RWPE1 (cell line): Measurements from ENCODE around the gene SSX4B.
"Not testable (repeated sequence)": the region's sequence is repeated elsewhere in the genome, so short reads cannot be mapped to it uniquely, and the experiment has no call there.

Experiments used
- CTCF ChIA-PET: fragments of 350-600 bp; sonication (Branson Sonifier 250); formaldehyde crosslinking; extraction: SDS; loops from one replicate; lab custom pipeline; 2021; lab: Yijun Ruan, JAX
- POLR2A ChIA-PET: fragments of 400-600 bp; formaldehyde crosslinking; extraction: SDS; loops from one replicate; lab custom pipeline; 2020; ENCODE audit warnings: antibody characterized with exemption; ENCODE audit not compliant: low non-redundant PET; lab: Yijun Ruan, JAX
- DNase-seq: peaks from one replicate; pipeline ENCODE4 v3.0.0; 2012; ENCODE audit warnings: low spot score
- H3K27ac ChIP-seq: fragments of 450-650 bp; 2 replicates; pipeline ENCODE4 v1.5.1; 2017
- CTCF ChIP-seq: fragments of 450-650 bp; conservative IDR thresholded peaks from 2 replicates; pipeline ENCODE4 v1.5.1; 2017; ENCODE audit warnings: low read depth, mild to moderate bottlenecking

SSX4B gene

DNA sequence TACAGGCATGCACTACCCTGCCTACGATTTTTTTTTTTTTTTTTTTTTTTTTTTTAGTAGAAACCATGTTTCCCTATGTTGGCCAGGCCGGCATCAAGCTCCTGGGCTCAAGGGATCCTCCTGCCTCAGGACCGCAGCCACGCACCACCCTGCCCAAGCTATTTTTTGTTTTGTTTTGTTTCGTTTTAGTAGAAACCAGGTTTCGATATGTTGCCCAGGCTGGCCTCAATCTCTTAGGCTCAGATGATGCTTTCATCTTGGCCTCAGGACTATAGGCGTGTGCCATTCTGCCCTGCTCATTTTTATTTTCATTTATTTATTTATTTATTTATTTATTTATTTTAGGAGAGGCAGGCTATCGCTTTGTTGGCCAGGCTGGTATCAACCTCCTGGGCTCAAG is 54.1 kb downstream of the SSX4B start:
- DNase-seq: no peak
- ChIA-PET CTCF (no interaction called here), POLR2A (no interaction called here)
- no peak overlapping the region for H3K27ac ChIP-seq
- TF ChIP-seq CTCF: no peak

DNA sequence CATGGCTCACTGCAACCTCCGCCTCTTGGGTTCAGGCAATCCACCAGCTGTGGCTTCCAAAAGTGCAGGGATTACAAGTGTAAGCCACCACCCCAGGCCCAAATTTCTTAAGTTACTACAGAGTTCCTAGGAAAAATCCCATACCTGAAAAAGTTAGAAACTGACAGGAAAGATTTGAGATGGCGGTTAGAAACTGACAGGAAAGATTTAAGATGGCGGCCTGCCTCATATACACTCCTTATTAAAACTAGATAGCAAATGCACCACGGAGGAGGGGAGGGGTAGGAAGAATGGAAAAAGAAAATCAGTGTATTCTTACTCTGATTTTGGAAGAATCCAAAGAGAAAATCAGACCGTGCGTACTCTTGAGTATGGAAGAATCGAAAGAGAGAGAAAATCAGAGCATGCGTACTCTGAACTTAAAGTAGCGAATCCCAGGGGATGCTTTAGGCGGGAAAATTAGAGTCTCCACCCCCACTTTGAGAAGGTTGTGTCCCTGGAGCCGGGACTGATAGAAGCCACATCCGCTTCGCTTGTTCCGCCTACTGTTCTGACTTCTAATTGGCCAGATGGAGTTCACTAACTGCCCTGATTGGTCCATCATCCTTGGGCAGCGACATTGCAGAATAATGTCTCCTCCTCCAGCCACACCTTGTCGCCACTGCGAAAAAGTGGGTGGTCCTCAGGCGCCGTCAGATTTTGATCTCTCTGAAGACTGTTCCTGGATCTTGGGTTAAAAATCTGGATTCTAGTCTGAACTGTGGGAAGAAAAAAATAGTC is 55.3 kb downstream of the SSX4B start, which contains the start of gene SSX3:
SSX3 (minus strand) TSS at position 389 of the 780 bp plus-strand sequence. CDS start 1,454 bp downstream, outside the sequence.
- CTCF ChIA-PET, DNase-seq, POLR2A ChIA-PET, H3K27ac ChIP-seq: not testable (repeated sequence)
